GM21447 (cell line): ENCODE data around the gene PAX7.
"Not testable (repeated sequence)": the region's sequence is repeated elsewhere in the genome, so short reads cannot be mapped to it uniquely, and the experiment has no call there.

ENCODE experiments used
- ATAC-seq: cut with Tn5 transposase; IDR thresholded peaks from one replicate; pipeline ENCODE4 v1.9.1; 2021; ENCODE audit not compliant: unreplicated experiment

PAX7 gene

DNA sequence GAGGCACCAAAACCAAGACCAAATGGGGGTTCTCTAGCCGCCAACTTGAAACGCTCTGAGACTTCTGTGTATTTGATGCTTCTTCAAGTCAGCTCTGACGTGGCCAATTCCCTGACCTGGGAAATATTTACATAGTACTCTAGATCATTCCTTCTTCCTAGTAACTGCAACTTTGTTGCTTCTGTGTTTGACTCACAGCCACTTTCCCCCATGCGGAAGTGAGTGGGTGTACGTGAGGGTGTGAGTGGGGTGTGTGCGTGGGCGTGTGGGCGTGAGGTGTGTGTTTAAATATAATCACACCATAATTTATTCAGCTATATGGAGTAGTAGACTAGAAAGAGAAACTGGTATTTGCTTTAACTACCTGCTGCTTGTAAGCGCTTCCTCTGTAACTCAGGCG lies 117.8 kb downstream of the PAX7 start:
- no peak for ATAC-seq

DNA sequence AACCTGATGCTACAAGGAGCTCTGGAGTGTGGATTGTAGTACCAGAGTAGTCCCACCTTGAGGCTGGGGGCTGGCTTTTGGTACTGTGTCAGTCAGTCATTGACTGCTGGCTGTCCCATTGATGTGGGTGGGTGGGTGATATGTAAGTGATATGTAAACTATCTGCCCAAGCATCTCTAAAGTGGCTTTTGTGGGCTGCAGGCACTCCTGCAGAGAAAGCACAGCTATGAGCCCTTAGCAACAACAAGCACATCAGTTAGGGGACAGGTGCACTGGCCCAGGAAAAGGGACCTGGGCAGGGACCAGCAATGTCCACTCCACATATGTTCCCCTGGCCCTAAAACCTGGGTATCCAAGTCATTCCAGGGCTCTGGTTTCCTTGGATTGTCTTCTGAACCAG lies 118.9 kb downstream of the PAX7 start:
- ATAC-seq, result no peak

DNA sequence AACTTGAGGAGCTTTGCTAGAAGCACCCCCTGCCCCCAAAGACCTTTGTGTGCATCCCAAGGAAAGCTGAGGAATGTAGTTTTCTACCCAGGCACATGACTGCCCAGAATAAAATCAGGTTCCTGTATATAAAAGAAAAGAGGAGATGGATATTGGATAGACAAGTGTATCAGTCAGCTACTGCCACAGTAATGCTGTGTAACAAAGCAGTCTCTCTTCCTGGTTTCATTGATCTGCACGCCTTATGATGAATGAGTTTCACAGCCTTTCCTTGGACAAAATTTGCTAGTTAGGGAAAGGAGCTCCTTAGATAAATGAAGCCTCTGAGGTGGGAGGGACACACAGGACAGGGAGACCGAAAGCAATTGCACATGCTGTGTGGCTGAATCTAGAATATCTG lies 120.0 kb downstream of the PAX7 start:
- ATAC-seq, result no peak

- ATAC-seq, result no peak
Measured at GRCh38 chr1:18751425-18751824, 120.8 kb downstream of the PAX7 start.

DNA sequence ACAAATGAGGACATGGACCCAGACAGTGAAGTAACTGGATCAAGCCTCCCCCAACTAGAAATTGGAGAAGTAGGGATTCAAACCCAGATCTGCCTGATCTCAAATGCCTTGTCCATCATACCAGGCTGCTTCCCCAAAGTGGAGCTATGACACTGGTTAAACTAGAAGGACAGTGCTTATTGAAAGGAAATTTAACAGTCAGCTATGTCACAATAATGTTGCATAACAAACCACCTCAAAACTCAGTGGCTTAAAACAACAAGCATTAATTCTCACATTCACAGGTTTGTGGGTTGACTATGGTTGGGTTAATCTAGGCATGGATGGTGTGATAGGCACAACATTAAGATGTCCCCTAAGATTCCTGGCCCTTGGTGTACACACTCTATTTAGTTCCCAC lies 121.8 kb downstream of the PAX7 start:
- no peak for ATAC-seq

- no peak for ATAC-seq
Measured at GRCh38 chr1:18760156-18760555, 129.5 kb downstream of the PAX7 start.

DNA sequence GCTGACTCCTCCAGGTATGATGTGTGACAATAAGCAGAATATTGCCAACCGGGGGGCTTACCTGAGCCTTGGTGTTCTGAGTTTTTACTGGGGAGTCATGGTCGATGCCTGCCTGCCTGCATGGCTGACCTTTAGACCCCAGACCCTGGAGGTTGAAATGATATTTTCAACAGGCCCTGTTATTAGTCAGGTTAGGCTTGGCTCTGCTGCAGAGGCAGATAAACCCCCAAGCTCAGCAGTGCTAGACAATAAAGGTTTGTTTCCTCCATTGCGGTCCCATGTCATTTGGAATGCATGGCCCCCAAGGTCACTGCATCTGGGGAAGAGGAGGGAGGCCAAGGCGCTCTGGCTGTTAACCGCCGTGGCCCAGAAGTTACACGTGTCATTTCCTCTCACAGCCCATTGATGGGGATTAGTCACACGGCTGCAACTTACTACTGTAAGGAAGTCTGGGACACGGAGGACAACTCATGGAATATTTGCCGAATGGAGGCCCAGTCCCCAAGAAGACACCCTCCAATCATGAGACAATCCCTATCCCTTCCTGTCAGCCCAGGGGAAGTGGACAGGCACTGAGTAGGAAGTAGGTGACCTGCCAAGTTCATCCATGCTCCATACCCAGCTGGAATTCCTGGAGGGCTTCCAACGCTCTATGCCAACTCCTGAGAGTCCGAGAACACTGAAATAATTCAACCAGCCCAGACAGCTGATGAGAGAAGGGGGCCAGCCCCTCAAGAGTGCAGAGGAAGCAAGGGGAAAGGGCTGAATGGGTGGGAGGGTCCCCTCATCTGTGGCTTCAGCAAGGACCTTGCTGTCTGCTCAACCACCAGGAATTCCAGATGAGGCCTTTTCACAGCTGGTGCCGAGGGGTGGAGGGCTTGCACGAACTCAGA lies 131.5 kb downstream of the PAX7 start:
- no peak for ATAC-seq

- no peak for ATAC-seq
Measured at GRCh38 chr1:18764362-18764761, 133.7 kb downstream of the PAX7 start.

DNA sequence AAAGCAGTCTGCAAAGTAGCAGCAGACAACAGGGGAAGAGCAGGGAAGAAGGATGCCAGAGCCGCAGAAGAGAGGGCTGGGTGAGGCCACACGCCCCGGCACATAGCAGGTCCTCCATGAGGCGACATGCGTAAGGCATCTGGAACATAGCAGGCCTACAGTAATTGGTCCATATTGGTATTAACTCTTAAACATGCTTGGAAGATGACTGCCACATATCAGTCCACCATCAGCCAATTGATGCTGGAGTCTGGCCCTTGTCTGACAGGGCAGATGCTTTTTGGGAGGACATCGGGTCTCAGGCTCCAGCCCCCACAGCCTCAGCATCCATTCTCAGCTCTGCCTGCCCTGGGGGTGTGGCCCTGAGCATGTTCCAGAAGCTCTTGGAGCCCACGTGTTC lies 135.1 kb downstream of the PAX7 start:
- ATAC-seq, result no peak

DNA sequence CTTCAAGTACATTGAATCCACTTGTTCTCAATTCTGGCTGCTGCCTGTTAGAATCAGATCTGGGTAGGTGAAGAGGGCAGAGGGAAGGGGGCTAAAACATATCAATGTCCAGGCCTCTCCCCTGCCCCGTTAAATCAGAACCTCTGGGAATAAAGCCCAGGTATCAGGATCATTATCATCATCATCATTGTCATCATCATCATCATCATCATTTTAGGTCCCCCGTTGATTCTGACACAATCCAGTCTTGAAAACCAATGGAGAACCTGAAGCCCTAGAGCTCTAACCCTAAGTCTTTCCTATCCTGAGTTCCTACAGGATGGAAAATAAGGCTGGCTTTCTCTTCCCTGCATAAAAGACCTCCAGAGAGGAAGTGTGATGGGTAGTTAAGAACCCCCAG lies 135.7 kb downstream of the PAX7 start:
- no peak for ATAC-seq

DNA sequence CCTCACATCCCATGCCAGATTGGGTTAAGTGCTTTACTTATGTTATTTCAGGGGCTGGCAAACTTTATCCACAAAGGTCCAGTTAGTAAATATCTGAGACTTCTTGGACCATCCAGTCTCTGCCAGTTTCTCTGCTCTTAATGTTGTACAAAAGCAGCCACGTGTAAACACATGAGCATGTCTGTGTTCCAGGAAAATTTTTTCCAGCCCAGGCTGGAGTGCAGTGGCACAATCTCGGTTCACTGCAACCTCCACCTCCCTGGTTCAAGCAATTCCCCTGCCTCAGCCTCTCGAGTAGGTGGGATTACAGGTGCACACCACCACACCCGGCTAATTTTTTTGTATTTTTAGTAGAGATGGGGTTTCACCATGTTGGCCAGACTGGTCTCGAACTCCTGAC lies 136.9 kb downstream of the PAX7 start:
- not testable (repeated sequence) for ATAC-seq

- no peak for ATAC-seq
Measured at GRCh38 chr1:18768086-18768485, 137.4 kb downstream of the PAX7 start.

DNA sequence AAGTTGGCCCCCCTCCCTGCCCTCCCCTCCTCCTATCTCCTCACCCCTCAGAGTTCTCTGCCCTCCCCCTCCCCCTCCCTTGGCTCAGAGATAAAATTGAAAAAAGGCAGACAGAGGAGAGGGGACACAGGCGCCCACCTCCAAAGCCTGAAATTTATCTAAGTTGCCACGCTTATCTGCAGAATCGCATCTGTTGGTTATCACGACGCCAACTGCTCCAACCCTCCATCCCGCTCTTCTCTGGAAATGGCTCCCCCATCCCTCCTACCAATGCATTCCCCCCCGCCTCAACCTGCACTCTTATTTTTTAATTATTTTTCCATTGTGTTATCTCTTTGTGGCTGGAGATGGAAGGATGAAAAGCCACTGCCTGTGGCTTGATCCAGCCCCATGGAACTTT lies 138.5 kb downstream of the PAX7 start:
- ATAC-seq, result no peak

GRCh38 chr1:18770799-18771198 lies 140.2 kb downstream of the PAX7 start:
- ATAC-seq, result no peak

DNA sequence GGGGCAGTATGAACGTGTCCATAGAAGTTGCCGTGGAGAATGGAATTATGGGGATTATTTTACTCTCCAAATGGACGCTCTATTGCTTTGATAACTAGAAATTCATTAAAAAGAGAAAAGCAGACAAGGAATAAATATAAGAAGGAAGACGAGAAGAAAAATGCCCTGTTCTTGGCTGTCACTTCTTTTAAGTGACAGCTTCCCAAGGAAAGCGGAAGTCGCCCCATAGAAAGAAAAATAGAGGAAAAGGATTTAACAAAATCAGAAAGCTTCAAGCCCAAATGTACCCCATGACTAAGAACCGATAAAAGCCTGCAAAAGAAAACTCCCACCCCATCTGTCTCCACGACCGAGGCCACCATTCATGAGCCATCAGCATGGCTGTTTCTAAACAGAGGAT lies 143.1 kb downstream of the PAX7 start:
- no peak for ATAC-seq

DNA sequence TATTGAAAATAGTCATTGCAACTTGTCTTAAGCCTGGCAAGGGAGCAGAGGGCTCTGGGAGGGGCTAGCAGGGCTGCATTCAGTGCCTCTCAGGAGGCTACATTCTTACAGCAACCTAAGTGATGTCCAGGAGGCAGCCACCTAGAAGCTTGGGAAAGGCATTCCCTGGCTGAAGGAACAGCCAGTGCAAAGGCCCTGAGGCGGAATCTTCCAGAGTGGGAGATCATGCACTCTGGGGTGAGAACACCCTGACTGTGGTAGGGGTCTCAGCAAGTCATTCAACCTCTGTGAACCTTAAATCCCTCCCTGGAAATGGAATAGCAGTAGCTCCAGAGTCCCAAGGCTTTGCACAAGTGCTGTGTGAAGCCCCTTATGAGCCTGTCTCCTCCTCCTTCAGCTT lies 144.7 kb downstream of the PAX7 start:
- ATAC-seq, result no peak

DNA sequence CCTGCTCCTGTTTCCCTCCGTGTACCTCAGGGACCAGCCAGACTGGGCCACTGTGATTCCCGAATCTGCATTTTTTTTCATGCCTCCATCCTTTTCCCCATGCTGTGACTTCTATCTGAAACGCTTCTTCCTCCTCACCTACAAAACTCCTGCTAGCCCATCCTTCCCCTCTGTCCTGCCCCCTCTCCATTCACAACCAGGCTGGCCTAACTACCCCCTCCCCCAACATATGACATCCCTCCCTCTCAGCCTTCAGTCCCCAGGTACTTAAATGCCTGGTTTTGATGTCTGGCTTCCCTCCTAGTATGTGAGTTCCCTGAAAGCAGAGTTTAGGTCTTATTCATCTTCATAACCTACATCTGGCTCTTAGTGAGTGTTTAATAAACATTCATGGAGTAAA lies 146.1 kb downstream of the PAX7 start:
- no peak for ATAC-seq

DNA sequence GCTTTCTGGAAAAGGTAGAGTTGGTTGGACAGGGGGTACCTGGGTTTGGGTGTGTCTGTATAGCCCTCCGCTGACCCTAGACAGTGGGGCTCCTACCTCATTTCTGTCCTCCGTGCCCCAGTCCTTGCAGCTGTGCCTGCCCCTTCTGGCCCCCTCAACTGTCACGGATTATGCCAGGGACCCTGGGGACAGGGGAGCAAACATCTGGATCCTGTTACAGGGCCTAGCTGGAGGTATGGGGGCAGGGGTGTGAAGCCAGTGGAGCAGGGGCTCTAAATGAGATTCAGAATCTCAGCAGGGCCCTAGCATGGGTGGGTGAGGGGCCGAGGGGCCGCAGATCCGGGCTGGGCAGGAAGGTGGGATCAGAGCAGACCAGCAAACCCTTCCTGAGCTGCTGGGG lies 147.8 kb downstream of the PAX7 start:
- no peak for ATAC-seq

- no peak for ATAC-seq
Measured at GRCh38 chr1:18781031-18781430, 150.4 kb downstream of the PAX7 start.

GRCh38 chr1:18783705-18784481 lies 153.2 kb downstream of the PAX7 start:
- ATAC-seq, result no peak

DNA sequence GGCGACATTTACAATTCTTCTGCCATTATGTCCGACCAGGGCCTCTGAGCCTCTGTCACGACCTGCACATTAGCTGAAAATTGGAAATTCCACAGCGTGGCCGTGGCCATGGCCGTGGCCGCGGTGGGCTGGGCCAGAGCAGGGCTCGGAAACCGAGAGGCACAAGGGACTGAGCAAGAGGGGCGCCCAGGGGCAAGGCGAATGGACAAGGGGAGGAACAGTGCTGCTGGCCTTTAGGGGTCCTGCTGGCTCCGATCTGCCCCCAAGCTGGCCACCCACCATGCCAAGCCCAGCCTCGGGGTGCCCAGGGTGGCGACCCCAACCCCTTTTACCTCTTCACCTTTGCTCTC lies 153.8 kb downstream of the PAX7 start:
- ATAC-seq, result no peak

DNA sequence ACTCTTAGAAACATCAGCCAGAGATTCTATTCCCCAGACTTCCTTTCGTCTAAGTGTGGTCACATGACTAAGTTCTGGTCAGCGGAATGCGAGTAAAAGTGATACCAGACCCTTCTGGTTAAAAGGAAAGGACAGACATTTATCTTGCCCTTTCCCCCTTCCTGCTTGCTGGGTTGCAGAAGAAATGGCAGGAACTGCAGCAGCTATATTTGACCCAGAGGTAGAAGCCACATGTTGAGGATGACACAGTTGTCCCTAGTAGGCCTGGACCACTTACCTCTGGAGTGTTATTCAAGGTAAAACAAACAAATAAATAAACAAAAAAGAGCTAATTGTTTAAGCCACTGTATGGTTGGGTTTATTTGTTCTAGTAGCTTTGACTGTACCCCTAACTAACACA lies 155.5 kb downstream of the PAX7 start:
- no peak for ATAC-seq
